Panc1 (cell line): ENCODE data around the gene OR2D2.
"Not testable (repeated sequence)": the region's sequence is repeated elsewhere in the genome, so short reads cannot be mapped to it uniquely, and the experiment has no call there.

Experiments used
- CTCF ChIP-seq: fragments of 450-650 bp; IDR thresholded peaks from 2 replicates; pipeline ENCODE4 v1.5.1; 2017; ENCODE audit warnings: mild to moderate bottlenecking
- POLR2AphosphoS5 ChIP-seq: IDR thresholded peaks from 2 replicates; pipeline ENCODE4 v1.6.1; 2012; ENCODE audit warnings: mild to moderate bottlenecking, low read depth, low read length, moderate library complexity
- SIN3A ChIP-seq: IDR thresholded peaks from 2 replicates; pipeline ENCODE4 v1.6.1; 2012; ENCODE audit warnings: low read depth, mild to moderate bottlenecking, low read length, moderate library complexity, borderline replicate concordance; ENCODE audit not compliant: insufficient read depth
- TF ChIP-seq, protein P1 (sequence below), 2 experiments: IDR thresholded peaks; 2 replicates each; pipeline ENCODE4 v1.6.1; 2011 to 2012; ENCODE audit warnings: low read depth in 2 of 2, control low read depth in 1 of 2, low read length in 1 of 2, mild to moderate bottlenecking in 1 of 2, moderate library complexity in 1 of 2; ENCODE audit not compliant: insufficient read depth in 1 of 2

DNA sequence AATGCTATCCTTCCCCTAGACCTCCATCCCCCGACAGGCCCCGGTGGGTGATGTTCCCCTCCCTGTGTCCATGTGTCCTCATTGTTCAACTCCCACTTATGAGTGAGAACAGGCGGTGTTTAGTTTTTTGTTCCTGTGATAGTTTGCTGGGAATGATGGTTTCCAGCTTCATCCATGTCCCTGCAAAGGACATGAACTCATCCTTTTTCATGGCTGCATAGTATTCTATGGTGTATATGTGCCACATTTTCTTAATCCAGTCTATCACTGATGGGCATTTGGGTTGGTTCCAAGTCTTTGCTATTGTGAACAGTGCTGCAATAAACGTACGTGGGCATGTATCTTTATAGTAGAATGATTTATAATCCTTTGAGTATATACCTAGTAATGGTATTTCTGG, 4.6 kb downstream of the OR2D2 start:
- not testable (repeated sequence) for TF ChIP-seq CTCF, POLR2AphosphoS5, SIN3A
- TF ChIP-seq, protein P1, sequence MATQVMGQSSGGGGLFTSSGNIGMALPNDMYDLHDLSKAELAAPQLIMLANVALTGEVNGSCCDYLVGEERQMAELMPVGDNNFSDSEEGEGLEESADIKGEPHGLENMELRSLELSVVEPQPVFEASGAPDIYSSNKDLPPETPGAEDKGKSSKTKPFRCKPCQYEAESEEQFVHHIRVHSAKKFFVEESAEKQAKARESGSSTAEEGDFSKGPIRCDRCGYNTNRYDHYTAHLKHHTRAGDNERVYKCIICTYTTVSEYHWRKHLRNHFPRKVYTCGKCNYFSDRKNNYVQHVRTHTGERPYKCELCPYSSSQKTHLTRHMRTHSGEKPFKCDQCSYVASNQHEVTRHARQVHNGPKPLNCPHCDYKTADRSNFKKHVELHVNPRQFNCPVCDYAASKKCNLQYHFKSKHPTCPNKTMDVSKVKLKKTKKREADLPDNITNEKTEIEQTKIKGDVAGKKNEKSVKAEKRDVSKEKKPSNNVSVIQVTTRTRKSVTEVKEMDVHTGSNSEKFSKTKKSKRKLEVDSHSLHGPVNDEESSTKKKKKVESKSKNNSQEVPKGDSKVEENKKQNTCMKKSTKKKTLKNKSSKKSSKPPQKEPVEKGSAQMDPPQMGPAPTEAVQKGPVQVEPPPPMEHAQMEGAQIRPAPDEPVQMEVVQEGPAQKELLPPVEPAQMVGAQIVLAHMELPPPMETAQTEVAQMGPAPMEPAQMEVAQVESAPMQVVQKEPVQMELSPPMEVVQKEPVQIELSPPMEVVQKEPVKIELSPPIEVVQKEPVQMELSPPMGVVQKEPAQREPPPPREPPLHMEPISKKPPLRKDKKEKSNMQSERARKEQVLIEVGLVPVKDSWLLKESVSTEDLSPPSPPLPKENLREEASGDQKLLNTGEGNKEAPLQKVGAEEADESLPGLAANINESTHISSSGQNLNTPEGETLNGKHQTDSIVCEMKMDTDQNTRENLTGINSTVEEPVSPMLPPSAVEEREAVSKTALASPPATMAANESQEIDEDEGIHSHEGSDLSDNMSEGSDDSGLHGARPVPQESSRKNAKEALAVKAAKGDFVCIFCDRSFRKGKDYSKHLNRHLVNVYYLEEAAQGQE (IDR thresholded peaks at IDR 0.05; ENCODE audit: insufficient read depth in 1 of 2, low read depth in 2 of 2, low read length in 1 of 2), result not testable (repeated sequence)
